ENCODE measurements around the gene ABCG5. TPM values are rescaled to one million over a fixed set of nuclear protein-coding genes. Genes with fewer than 3 reads are reported as not detected.

The ABCG5 gene
- total RNA-seq, 1 donor, result not detected

DNA sequence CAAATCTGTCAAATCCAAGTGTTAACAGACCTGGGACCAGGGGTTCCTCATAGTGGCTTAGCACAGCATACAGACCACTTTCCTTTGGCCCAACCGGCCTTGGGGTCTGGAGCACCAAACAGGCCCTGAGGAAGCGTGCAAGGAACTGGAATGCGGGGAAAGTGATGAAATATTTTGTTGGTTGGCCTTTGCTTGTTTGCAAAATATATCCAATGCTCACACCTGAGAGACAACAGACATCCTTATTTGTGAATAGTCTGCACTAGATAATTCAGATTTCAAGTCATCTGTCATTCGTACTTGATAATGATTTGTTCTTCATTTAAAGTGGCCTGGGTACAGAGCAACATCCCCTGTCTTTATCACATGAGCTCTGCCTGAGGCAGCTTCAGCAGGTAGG is 43.7 kb upstream of the ABCG5 start:
- no peaks in the 10 kb centered on the region for H3K36me3 ChIP-seq (ENCODE audit: insufficient read depth, low read length)
- H3K9me3 ChIP-seq (ENCODE audit: low read depth, low read length), result no peaks in the 10 kb centered on the region
- TF ChIP-seq, protein P1, sequence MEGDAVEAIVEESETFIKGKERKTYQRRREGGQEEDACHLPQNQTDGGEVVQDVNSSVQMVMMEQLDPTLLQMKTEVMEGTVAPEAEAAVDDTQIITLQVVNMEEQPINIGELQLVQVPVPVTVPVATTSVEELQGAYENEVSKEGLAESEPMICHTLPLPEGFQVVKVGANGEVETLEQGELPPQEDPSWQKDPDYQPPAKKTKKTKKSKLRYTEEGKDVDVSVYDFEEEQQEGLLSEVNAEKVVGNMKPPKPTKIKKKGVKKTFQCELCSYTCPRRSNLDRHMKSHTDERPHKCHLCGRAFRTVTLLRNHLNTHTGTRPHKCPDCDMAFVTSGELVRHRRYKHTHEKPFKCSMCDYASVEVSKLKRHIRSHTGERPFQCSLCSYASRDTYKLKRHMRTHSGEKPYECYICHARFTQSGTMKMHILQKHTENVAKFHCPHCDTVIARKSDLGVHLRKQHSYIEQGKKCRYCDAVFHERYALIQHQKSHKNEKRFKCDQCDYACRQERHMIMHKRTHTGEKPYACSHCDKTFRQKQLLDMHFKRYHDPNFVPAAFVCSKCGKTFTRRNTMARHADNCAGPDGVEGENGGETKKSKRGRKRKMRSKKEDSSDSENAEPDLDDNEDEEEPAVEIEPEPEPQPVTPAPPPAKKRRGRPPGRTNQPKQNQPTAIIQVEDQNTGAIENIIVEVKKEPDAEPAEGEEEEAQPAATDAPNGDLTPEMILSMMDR (IDR thresholded peaks at IDR 0.05; ENCODE audit: extremely low read depth, low read depth, low read length), result no peak
- no peak overlapping the region for H3K4me2 ChIP-seq (ENCODE audit: insufficient read depth, low read length)
- no peak for DNase-seq (ENCODE audit: insufficient read length, low spot score, missing footprints)
- no peaks in the 10 kb centered on the region for H3K4me1 ChIP-seq (ENCODE audit: insufficient read depth, low read length)
- no peak overlapping the region for H2AFZ ChIP-seq (ENCODE audit: low read length)
- H3K79me2 ChIP-seq (ENCODE audit: insufficient read depth, low read length), result no peaks in the 10 kb centered on the region
- no peaks in the 10 kb centered on the region for H3K27me3 ChIP-seq (ENCODE audit: insufficient read depth, low read length)
- no peak overlapping the region for H3K27ac ChIP-seq (ENCODE audit: low read depth, low read length)
- no peaks in the 10 kb centered on the region for H4K20me1 ChIP-seq (ENCODE audit: insufficient read depth, low read length)
- H3K4me3 ChIP-seq (ENCODE audit: insufficient read depth, low read length), result no peak overlapping the region

DNA sequence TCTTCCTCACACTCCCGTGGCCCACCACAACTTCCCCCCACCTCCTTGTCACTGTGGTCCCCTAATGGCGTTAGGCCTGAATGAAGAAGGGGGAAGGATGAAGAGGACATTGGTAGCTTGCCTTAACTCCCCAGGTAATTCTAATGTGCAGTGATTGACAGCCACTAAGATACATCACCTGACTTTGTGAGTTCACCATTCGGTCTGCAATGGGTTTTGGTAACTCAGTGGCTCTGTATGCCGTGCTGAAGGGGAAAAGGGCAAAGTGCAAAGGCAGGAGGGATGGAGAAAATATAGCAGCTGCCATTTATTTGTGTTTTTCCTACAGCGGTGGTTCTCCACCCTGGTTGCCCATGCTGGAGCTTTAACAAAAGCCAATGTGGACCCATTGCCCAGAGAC is 42.3 kb upstream of the ABCG5 start:
- no peak overlapping the region for H2AFZ ChIP-seq (ENCODE audit: low read length)
- TF ChIP-seq, protein P1 (IDR thresholded peaks at IDR 0.05; ENCODE audit: extremely low read depth, low read depth, low read length), result no peak
- no peaks in the 10 kb centered on the region for H3K27me3 ChIP-seq (ENCODE audit: insufficient read depth, low read length)
- no peaks in the 10 kb centered on the region for H3K79me2 ChIP-seq (ENCODE audit: insufficient read depth, low read length)
- H4K20me1 ChIP-seq (ENCODE audit: insufficient read depth, low read length), result no peaks in the 10 kb centered on the region
- DNase-seq (ENCODE audit: insufficient read length, low spot score, missing footprints), result no peak
- no peaks in the 10 kb centered on the region for H3K36me3 ChIP-seq (ENCODE audit: insufficient read depth, low read length)
- no peak overlapping the region for H3K4me3 ChIP-seq (ENCODE audit: insufficient read depth, low read length)
- H3K27ac ChIP-seq (ENCODE audit: low read depth, low read length), result no peak overlapping the region
- no peaks in the 10 kb centered on the region for H3K9me3 ChIP-seq (ENCODE audit: low read depth, low read length)
- H3K4me2 ChIP-seq (ENCODE audit: insufficient read depth, low read length), result no peak overlapping the region
- H3K4me1 ChIP-seq (ENCODE audit: insufficient read depth, low read length), result no peaks in the 10 kb centered on the region

DNA sequence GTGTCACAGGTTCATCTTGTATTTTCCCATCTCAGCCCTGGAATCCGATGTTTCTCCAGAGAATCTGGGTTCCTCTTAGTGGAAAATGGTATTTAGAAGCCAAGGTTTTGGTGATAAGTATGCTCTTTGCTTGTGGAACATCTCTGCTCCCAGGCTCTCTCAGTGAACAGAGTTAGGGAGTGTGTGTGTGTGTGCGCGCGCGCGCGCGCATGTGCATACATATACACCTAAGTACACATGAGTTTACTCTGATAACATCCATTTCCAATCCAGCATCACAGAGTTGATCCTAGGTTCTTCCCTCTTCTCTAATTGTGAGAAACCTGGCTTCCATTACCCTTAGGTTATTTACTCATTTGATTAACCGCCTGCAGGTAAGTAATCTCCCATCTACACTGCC is 41.8 kb upstream of the ABCG5 start:
- Histone ChIP-seq H3K27ac (ENCODE audit: low read depth, low read length) (no peak overlapping the region), H2AFZ (ENCODE audit: low read length) (no peak overlapping the region), H3K36me3 (ENCODE audit: insufficient read depth, low read length) (no peaks in the 10 kb centered on the region), H3K4me1 (ENCODE audit: insufficient read depth, low read length) (no peaks in the 10 kb centered on the region), H3K79me2 (ENCODE audit: insufficient read depth, low read length) (no peaks in the 10 kb centered on the region), H3K9me3 (ENCODE audit: low read depth, low read length) (no peaks in the 10 kb centered on the region), H3K27me3 (ENCODE audit: insufficient read depth, low read length) (no peaks in the 10 kb centered on the region), H4K20me1 (ENCODE audit: insufficient read depth, low read length) (no peaks in the 10 kb centered on the region), H3K4me3 (ENCODE audit: insufficient read depth, low read length) (no peak overlapping the region), H3K4me2 (ENCODE audit: insufficient read depth, low read length) (no peak overlapping the region)
- no peak for DNase-seq (ENCODE audit: insufficient read length, low spot score, missing footprints)
- TF ChIP-seq, protein P1 (IDR thresholded peaks at IDR 0.05; ENCODE audit: extremely low read depth, low read depth, low read length), result no peak

DNA sequence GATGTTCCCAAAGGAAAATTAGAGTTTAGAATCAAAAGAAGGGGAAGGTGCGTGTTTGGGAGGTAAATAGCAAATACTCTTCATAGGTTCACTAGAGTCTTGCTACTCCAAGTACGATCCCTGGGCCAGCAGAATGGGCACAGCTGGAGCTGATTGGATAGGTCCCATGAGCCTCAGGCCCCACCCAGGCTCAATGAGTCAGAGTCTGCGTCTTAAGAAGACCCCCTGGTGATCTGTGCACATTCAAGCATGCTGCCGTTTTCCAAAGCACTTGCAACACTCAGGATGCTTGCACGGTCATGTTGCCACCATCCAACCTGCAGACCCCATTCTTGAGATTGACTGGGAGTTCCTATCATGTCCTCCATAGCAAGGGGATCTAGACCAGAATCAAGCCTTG is 40.6 kb upstream of the ABCG5 start:
- Histone ChIP-seq H2AFZ (ENCODE audit: low read length) (no peak overlapping the region), H3K27me3 (ENCODE audit: insufficient read depth, low read length) (peaks cover 5% of the 10 kb centered on the region), H3K4me1 (ENCODE audit: insufficient read depth, low read length) (no peaks in the 10 kb centered on the region), H3K36me3 (ENCODE audit: insufficient read depth, low read length) (no peaks in the 10 kb centered on the region), H4K20me1 (ENCODE audit: insufficient read depth, low read length) (no peaks in the 10 kb centered on the region), H3K9me3 (ENCODE audit: low read depth, low read length) (no peaks in the 10 kb centered on the region), H3K27ac (ENCODE audit: low read depth, low read length) (no peak overlapping the region), H3K4me3 (ENCODE audit: insufficient read depth, low read length) (no peak overlapping the region), H3K79me2 (ENCODE audit: insufficient read depth, low read length) (no peaks in the 10 kb centered on the region), H3K4me2 (ENCODE audit: insufficient read depth, low read length) (no peak overlapping the region)
- TF ChIP-seq, protein P1 (IDR thresholded peaks at IDR 0.05; ENCODE audit: extremely low read depth, low read depth, low read length), result no peak
- no peak for DNase-seq (ENCODE audit: insufficient read length, low spot score, missing footprints)

Data from osteoblast (primary cell).